Measurements from ENCODE around the gene SEH1L.

DNA sequence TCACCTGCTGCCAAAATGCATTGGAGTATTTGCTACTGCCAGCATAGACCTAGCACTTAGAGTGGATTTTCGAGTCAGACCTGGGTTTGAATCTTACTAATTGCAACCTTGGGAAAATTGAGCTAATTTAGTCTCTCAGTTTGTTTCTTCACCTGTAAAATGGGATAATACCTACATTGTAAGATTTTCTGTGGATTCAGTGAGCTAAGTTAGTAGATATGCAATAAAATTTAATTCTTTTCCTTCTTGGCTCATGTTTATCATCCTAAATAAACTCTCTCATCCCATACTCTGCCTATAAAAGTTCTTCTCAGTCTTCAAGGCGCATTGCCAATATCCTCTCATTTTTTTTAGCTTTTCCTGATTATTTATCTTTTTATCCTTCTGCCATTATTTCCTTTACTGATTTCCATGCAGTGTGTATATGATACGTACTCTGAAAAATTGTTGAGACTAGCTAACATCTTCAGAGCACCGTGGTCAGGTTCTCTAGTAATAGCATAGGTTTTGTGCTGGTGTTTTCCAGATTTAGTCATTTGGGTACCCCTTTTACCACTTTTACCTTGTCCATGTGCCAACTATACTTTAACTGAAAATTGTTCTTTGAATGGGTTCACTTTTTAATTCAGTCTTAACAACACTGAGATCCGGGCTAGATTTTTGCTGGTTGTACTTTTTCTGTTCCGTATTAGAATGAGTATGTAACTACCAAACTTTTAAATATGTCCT lies 50.7 kb downstream of the SEH1L start:
- TF ChIP-seq, protein P1, sequence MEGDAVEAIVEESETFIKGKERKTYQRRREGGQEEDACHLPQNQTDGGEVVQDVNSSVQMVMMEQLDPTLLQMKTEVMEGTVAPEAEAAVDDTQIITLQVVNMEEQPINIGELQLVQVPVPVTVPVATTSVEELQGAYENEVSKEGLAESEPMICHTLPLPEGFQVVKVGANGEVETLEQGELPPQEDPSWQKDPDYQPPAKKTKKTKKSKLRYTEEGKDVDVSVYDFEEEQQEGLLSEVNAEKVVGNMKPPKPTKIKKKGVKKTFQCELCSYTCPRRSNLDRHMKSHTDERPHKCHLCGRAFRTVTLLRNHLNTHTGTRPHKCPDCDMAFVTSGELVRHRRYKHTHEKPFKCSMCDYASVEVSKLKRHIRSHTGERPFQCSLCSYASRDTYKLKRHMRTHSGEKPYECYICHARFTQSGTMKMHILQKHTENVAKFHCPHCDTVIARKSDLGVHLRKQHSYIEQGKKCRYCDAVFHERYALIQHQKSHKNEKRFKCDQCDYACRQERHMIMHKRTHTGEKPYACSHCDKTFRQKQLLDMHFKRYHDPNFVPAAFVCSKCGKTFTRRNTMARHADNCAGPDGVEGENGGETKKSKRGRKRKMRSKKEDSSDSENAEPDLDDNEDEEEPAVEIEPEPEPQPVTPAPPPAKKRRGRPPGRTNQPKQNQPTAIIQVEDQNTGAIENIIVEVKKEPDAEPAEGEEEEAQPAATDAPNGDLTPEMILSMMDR (IDR thresholded peaks at IDR 0.05; ENCODE audit: poor library complexity, severe bottlenecking): no peak
- TF ChIP-seq TAF1 (IDR thresholded peaks at IDR 0.05; ENCODE audit: low read depth): no peak
- no peak for TF ChIP-seq RAD21 (conservative IDR thresholded peaks at IDR 0.05)
- no peak for TF ChIP-seq EP300 (conservative IDR thresholded peaks at IDR 0.05; ENCODE audit: poor library complexity, severe bottlenecking)
- TF ChIP-seq, protein P2, sequence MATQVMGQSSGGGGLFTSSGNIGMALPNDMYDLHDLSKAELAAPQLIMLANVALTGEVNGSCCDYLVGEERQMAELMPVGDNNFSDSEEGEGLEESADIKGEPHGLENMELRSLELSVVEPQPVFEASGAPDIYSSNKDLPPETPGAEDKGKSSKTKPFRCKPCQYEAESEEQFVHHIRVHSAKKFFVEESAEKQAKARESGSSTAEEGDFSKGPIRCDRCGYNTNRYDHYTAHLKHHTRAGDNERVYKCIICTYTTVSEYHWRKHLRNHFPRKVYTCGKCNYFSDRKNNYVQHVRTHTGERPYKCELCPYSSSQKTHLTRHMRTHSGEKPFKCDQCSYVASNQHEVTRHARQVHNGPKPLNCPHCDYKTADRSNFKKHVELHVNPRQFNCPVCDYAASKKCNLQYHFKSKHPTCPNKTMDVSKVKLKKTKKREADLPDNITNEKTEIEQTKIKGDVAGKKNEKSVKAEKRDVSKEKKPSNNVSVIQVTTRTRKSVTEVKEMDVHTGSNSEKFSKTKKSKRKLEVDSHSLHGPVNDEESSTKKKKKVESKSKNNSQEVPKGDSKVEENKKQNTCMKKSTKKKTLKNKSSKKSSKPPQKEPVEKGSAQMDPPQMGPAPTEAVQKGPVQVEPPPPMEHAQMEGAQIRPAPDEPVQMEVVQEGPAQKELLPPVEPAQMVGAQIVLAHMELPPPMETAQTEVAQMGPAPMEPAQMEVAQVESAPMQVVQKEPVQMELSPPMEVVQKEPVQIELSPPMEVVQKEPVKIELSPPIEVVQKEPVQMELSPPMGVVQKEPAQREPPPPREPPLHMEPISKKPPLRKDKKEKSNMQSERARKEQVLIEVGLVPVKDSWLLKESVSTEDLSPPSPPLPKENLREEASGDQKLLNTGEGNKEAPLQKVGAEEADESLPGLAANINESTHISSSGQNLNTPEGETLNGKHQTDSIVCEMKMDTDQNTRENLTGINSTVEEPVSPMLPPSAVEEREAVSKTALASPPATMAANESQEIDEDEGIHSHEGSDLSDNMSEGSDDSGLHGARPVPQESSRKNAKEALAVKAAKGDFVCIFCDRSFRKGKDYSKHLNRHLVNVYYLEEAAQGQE (IDR thresholded peaks at IDR 0.05; ENCODE audit: borderline replicate concordance): no peak

Measured in neural cell (in vitro differentiated cells).